ENCODE data around the gene NOC2L. TPM values are rescaled to one million over a fixed set of nuclear protein-coding genes. Genes with fewer than 3 reads are reported as not detected.
A peak's percentile ranks its signal among the peaks of the same experiment; 100 is the strongest.

Gene NOC2L
- total RNA-seq, 3 donors from 2014 or later = 36.2 to 38.7 (median 38.2) TPM

- DNase-seq (ENCODE audit: low spot score in 2 of 2) = no peak
- peak within 1 kb of the TSS; percentile 93 to 95 for H3K27ac ChIP-seq
- H3K4me1 ChIP-seq = peaks cover 3 to 16% of the 10 kb centered on the region in 2 donors
- TF ChIP-seq POLR2AphosphoS5 (IDR thresholded peaks at IDR 0.05) = peak in 1 of 3 donors; percentile 14
- TF ChIP-seq CTCF (IDR thresholded peaks at IDR 0.05) = no peak
- TF ChIP-seq POLR2A (IDR thresholded peaks at IDR 0.05) = no peak
- peak within 1 kb of the TSS; percentile 54 to 93 (median 69) for H3K4me3 ChIP-seq
- no peaks in the 10 kb centered on the region for H3K9me3 ChIP-seq
- peaks cover 2 to 16% of the 10 kb centered on the region in 2 donors for H3K27me3 ChIP-seq
- intact Hi-C loops (cut with DNase I; ENCODE audit: low total_unique reads) = no loop called here
- H3K36me3 ChIP-seq = no peaks in the 10 kb centered on the region
Measured at GRCh38 chr1:966135-966703, 7.2 kb upstream of the NOC2L start, which contains the start of gene PLEKHN1. Gene PLEKHN1 (plus strand): TSS chr1:966482. CDS start chr1:966532, 50 bp downstream.

- peaks cover 0 to 10% of the 10 kb centered on the region in 2 donors for H3K27me3 ChIP-seq
- no peaks in the 10 kb centered on the region for H3K9me3 ChIP-seq
- DNase-seq (ENCODE audit: low spot score in 2 of 2) = no peak
- peak overlapping the region; percentile 93 to 95 for H3K27ac ChIP-seq
- peaks cover 4 to 16% of the 10 kb centered on the region in 2 donors for H3K4me1 ChIP-seq
- TF ChIP-seq CTCF (IDR thresholded peaks at IDR 0.05) (no peak), POLR2AphosphoS5 (IDR thresholded peaks at IDR 0.05) (no peak), POLR2A (IDR thresholded peaks at IDR 0.05) (no peak)
- intact Hi-C loops (cut with DNase I; ENCODE audit: low total_unique reads) = no loop called here
- no peaks in the 10 kb centered on the region for H3K36me3 ChIP-seq
- peak overlapping the region in 2 of 3 donors; percentile 69 to 93 for H3K4me3 ChIP-seq
Measured at GRCh38 chr1:965526-966134, 6.6 kb upstream of the NOC2L start.

- DNase-seq (ENCODE audit: low spot score in 2 of 2) = no peak
- intact Hi-C loops (cut with DNase I; ENCODE audit: low total_unique reads) = no loop called here
- no peak for TF ChIP-seq CTCF (IDR thresholded peaks at IDR 0.05)
- no peak for TF ChIP-seq POLR2A (IDR thresholded peaks at IDR 0.05)
- Histone ChIP-seq H3K4me1 (peaks cover 4 to 16% of the 10 kb centered on the region in 2 donors), H3K27me3 (peaks cover 0 to 4% of the 10 kb centered on the region in 2 donors), H3K27ac (no peak overlapping the region), H3K9me3 (no peaks in the 10 kb centered on the region), H3K36me3 (no peaks in the 10 kb centered on the region), H3K4me3 (no peak overlapping the region)
Measured at GRCh38 chr1:964691-965525, 5.9 kb upstream of the NOC2L start.

GRCh38 chr1:963746-964525 is 4.9 kb upstream of the NOC2L start:
- DNase-seq (ENCODE audit: low spot score in 2 of 2) = no peak
- TF ChIP-seq POLR2A (IDR thresholded peaks at IDR 0.05) = no peak
- TF ChIP-seq CTCF (IDR thresholded peaks at IDR 0.05) = no peak
- no peak for TF ChIP-seq POLR2AphosphoS5 (IDR thresholded peaks at IDR 0.05)
- Histone ChIP-seq H3K27me3 (peaks cover 0 to 4% of the 10 kb centered on the region in 2 donors), H3K4me3 (no peak overlapping the region), H3K4me1 (peaks cover 4 to 16% of the 10 kb centered on the region in 2 donors), H3K9me3 (no peaks in the 10 kb centered on the region), H3K36me3 (no peaks in the 10 kb centered on the region), H3K27ac (no peak overlapping the region)
- intact Hi-C loops (cut with DNase I; ENCODE audit: low total_unique reads) = no loop called here

All from breast epithelium (tissue), 4 donors.